ENCODE data around the gene DCST1. TPM values are rescaled to one million over a fixed set of nuclear protein-coding genes. Genes with fewer than 3 reads are reported as not detected.

The DCST1 gene
- polyA plus RNA-seq, 10 donors: 0.09 to 0.58 (median 0.17) TPM

- DNase-seq: no peak
Observed at GRCh38 chr1:155072531-155073289, 39.1 kb downstream of the DCST1 start.

GRCh38 chr1:155073377-155074242, 40.0 kb downstream of the DCST1 start:
- DNase-seq: no peak

GRCh38 chr1:155075535-155075934, 41.9 kb downstream of the DCST1 start:
- no peak for DNase-seq

- DNase-seq: no peak
Observed at GRCh38 chr1:155076371-155076770, 42.7 kb downstream of the DCST1 start.

- DNase-seq: no peak
Observed at GRCh38 chr1:155077346-155077745, 43.7 kb downstream of the DCST1 start.

- DNase-seq: no peak
Observed at GRCh38 chr1:155077758-155078445, 44.3 kb downstream of the DCST1 start.

GRCh38 chr1:155078469-155079209, 45.0 kb downstream of the DCST1 start, which contains the start of gene EFNA3:
TSS of gene EFNA3 (plus strand) at chr1:155078837. CDS start at chr1:155078942, 105 bp downstream.
- DNase-seq: peak in 2 of 3 donors; percentile 69 to 79

GRCh38 chr1:155079210-155079486, 45.5 kb downstream of the DCST1 start:
- no peak for DNase-seq

- no peak for DNase-seq
Observed at GRCh38 chr1:155079487-155080311, 46.1 kb downstream of the DCST1 start.

- DNase-seq: peak in 1 of 3 donors; percentile 49
Observed at GRCh38 chr1:155080312-155081228, 46.9 kb downstream of the DCST1 start.

- peak in 1 of 3 donors; percentile 57 for DNase-seq
Observed at GRCh38 chr1:155081472-155082300, 48.1 kb downstream of the DCST1 start.

GRCh38 chr1:155082301-155083051, 48.9 kb downstream of the DCST1 start:
- no peak for DNase-seq

GRCh38 chr1:155083052-155083541, 49.5 kb downstream of the DCST1 start:
- DNase-seq: no peak

GRCh38 chr1:155083865-155084721, 50.5 kb downstream of the DCST1 start:
- no peak for DNase-seq

- DNase-seq: peak; percentile 95 to 99 (median 96)
Observed at GRCh38 chr1:155084722-155085503, 51.3 kb downstream of the DCST1 start.

All from muscle of back (tissue), 11 donors.